GM23248 (cell line): ENCODE results near the gene UNC50.

Experiments used
- EZH2 ChIP-seq: fragments of 200-600 bp; sonication (generic); IDR thresholded peaks from 2 replicates; pipeline ENCODE4 v1.6.1; 2018; ENCODE audit warnings: antibody characterized with exemption, mild to moderate bottlenecking; ENCODE audit not compliant: insufficient read depth, poor library complexity, severe bottlenecking
- EZH2phosphoT487 ChIP-seq: fragments of 200-600 bp; sonication (generic); IDR thresholded peaks from 2 replicates; pipeline ENCODE4 v1.6.1; 2018; ENCODE audit warnings: antibody characterized with exemption, moderate library complexity, mild to moderate bottlenecking, low read depth; ENCODE audit not compliant: insufficient read depth

DNA sequence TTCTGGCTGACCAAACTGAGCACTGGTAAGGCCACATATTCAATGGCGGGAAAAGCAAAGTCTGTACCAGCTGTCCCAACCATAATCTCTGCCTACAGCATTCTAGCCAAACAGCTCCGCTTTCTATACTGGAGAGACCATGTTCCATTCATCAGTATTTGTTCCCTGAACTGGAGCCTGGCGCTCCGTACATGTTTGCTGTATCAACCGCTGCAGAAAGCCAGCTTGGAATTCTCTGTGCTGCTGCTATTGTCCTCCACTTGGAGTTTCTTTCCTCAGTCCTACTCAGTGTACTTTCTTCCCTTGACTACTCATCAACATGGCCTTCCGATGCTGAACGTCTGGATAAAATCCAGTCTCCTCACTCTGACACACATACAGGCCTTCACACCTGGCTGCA is 2.0 kb upstream of the UNC50 start:
- TF ChIP-seq EZH2phosphoT487 = no peak
- TF ChIP-seq EZH2 = no peak
